Fibroblast of villous mesenchyme (primary cell): ENCODE measurements around the gene SLC6A19. TPM values are rescaled to one million over a fixed set of nuclear protein-coding genes. Genes with fewer than 3 reads are reported as not detected.

ENCODE experiments used
- DNase-seq: peaks from one replicate; pipeline ENCODE4 v3.0.0-alpha.2; 2010; ENCODE audit warnings: low read depth
- H3K4me3 ChIP-seq: 2 replicates; pipeline ENCODE4 v1.5.1; 2011; ENCODE audit warnings: low read depth, mild to moderate bottlenecking, low read length
- total RNA-seq: library from RNA; depleted of rRNA; stranded (reverse); fragments of >200 nt; gene quantifications from 2 replicates; pipeline ENCODE4 v1.2.3, GENCODE V29; 2012
- TF ChIP-seq, protein P1 (sequence below): IDR thresholded peaks from 2 replicates; pipeline ENCODE4 v1.5.1; 2012; ENCODE audit warnings: low read depth, mild to moderate bottlenecking, low read length; ENCODE audit not compliant: insufficient read depth

Gene SLC6A19
- total RNA-seq, 1 donor: not detected

DNA sequence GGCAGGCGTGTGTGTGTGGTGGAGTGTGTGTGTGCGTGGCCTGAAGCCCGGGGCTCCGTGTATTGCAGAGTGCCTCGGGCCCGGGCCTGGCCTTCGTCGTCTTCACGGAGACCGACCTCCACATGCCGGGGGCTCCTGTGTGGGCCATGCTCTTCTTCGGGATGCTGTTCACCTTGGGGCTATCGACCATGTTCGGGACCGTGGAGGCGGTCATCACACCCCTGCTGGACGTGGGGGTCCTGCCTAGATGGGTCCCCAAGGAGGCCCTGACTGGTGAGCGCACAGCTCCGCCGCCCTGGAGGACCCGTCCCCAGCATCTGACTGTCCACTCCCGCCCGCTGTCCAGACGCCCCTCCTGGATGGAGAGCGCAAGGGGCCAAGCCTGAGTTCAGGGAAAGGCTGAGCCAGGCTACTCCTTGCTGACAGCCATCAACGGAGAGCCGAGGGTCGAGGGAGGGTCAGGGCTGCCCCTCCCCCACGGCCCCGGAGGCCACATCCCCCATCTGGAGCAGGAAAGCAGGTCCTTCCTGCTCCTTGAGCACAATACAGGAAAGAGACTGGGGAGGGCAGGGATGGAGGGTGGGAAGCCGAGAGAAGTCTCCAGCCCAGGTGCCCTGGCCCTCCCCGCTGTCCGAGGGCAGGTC is 42.2 kb downstream of the SLC6A19 start:
- no peak overlapping the region for H3K4me3 ChIP-seq
- TF ChIP-seq, protein P1, sequence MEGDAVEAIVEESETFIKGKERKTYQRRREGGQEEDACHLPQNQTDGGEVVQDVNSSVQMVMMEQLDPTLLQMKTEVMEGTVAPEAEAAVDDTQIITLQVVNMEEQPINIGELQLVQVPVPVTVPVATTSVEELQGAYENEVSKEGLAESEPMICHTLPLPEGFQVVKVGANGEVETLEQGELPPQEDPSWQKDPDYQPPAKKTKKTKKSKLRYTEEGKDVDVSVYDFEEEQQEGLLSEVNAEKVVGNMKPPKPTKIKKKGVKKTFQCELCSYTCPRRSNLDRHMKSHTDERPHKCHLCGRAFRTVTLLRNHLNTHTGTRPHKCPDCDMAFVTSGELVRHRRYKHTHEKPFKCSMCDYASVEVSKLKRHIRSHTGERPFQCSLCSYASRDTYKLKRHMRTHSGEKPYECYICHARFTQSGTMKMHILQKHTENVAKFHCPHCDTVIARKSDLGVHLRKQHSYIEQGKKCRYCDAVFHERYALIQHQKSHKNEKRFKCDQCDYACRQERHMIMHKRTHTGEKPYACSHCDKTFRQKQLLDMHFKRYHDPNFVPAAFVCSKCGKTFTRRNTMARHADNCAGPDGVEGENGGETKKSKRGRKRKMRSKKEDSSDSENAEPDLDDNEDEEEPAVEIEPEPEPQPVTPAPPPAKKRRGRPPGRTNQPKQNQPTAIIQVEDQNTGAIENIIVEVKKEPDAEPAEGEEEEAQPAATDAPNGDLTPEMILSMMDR: no peak
- no peak for DNase-seq

DNA sequence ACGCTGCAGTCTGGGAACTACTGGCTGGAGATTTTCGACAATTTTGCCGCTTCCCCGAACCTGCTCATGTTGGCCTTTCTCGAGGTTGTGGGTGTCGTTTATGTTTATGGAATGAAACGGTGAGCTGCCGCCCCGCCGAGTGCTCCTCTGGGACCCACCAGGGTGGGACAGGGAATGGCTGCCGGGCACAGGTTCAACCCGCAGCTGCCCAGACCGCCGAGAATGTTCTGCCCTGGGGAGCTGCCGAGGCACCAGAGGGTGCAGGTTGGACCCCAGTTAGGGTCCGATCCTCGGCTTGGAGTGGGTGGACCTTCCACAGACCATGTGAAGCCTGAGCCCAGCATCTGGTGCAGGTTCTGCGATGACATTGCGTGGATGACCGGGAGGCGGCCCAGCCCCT is 42.9 kb downstream of the SLC6A19 start:
- no peak overlapping the region for H3K4me3 ChIP-seq
- TF ChIP-seq, protein P1: no peak
- DNase-seq: no peak

DNA sequence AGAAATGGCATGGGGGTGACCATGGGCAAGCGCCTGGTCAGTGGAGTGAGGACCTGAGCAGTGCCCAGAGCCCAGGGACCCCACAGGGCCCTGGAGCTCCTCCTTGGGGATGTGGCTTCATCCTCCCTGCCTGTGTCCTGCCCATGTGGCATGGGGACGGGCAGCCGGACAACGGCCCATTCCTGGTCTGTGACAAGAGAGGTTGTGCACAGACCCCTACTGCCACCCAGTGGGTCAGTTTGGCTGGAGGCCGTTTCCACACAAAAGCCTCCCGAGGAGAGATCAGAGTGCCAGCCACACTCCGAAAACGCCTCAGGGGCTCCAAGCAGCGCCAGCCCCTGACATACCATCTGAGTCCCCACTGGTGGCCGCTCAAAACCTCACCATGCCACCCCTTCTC is 43.6 kb downstream of the SLC6A19 start:
- no peak for DNase-seq
- H3K4me3 ChIP-seq: no peak overlapping the region
- TF ChIP-seq, protein P1: no peak

DNA sequence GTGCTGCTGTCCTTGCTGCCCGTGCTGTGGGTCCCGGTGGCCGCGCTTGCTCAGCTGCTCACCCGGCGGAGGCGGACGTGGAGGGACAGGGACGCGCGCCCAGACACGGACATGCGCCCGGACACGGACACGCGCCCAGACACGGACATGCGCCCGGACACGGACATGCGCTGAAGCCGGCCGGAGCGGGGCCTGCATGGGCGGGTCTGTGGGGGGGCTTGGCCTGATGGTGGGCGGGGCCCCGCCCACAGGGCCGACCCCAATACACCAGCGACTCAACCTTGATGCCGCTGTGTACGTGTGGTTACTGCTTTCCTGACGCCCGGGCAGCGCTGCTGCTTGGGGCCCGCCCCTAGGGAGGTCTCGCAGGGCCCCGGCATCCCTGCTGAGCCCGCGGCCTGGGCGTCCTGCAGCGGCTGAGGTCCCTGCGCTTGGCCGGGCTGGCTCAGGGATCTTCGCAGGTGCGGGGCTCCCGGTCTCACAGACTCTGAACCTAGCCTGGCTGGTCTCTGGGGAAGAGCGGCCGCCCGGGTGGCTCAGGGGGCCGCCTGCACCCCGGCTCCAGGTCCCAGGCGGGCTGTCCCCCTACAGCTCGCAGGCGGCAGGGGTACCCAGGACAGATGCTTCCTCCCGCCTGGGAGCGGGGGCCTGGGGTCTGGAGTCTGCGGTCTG is 44.6 kb downstream of the SLC6A19 start:
- no peak for DNase-seq
- H3K4me3 ChIP-seq: no peak overlapping the region
- TF ChIP-seq, protein P1: no peak

DNA sequence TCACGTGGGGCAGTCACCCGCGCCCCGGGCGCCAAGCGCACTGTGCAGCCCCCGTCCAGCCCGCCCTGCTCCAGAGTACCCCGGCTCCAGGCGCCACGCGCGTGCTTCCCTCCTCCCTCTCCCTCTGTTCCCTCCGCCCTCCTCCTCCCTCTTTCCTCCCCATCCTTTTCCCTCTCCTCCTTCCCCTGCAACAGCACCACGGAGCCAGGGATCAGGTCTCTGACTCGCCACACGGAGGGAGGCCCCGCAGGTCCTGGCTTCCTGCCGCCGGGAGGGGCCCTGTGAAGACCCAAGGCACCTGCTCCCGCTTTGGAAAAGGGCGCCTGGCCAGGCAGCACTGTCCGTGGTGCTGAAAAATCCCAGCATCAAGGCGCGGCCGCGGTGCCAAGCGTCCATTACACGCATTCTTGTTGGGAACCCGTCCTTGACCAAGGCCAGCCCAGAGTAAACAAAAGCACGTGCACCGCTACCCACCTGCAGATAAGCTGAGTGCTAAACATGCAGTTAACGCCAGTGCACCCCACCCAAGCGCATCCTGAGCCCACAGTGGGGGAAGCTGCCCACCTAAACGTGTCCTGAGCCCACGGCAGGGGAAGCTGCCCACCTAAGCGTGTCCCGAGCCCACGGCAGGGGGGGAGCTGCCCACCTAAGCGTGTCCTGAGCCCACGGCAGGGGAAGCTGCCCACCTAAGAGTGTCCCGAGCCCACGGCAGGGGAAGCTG is 45.5 kb downstream of the SLC6A19 start:
- TF ChIP-seq, protein P1: no peak

DNA sequence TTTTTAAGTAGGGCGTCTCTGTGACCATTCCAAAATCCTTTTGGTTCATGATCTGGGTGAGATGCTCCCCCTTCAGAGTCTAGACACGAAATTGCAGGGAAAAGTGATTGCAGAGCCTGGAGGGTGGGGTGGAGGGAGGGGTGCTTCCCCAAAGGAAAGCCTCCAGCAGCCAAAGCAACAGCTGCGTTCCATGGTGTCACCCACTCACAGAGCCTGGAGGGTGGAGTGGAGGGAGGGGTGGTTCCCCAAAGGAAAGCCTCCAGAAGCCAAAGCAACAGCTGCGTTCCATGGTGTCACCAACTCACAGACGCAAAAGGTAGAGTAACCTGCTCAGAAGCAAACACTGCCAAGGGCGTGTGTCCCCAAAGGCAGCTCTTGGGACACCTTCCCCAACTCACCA is 46.4 kb downstream of the SLC6A19 start:
- TF ChIP-seq, protein P1: no peak
- DNase-seq: no peak

More for the DNA sequence above, 45.5 kb downstream of the SLC6A19 start:
- H3K4me3 ChIP-seq: no peak overlapping the region
- DNase-seq: peak; percentile 17

More for the DNA sequence above, 46.4 kb downstream of the SLC6A19 start:
- H3K4me3 ChIP-seq: no peak overlapping the region
